Bronchial epithelial cell (primary cell): ENCODE measurements around the gene PCDHB6. TPM values are rescaled to one million over a fixed set of nuclear protein-coding genes. Genes with fewer than 3 reads are reported as not detected.
"Not testable (repeated sequence)": the region's sequence is repeated elsewhere in the genome, so short reads cannot be mapped to it uniquely, and the experiment has no call there.

Source experiments
- DNase-seq: peaks from one replicate; pipeline ENCODE4 v3.0.0-alpha.2; 2010; ENCODE audit warnings: low read depth
- FAIRE-seq: peaks from 2 replicates; lab custom pipeline; 2011; peaks lifted over from hg19 to GRCh38; lab: Jason Lieb, UNC
- H3K27me3 ChIP-seq: 2 replicates; pipeline ENCODE4 v1.5.1; 2011; ENCODE audit warnings: low read length; ENCODE audit not compliant: control insufficient read depth, insufficient read depth
- H3K36me3 ChIP-seq: 2 replicates; pipeline ENCODE4 v1.5.1; 2011; ENCODE audit warnings: low read length; ENCODE audit not compliant: control insufficient read depth, insufficient read depth
- H3K4me3 ChIP-seq: 2 replicates; pipeline ENCODE4 v1.5.1; 2011; ENCODE audit warnings: mild to moderate bottlenecking, low read depth, low read length, control low read depth
- total RNA-seq: library from RNA; depleted of rRNA; stranded (reverse); fragments of >200 nt; gene quantifications from 2 replicates; pipeline ENCODE4 v1.2.1, GENCODE V29; 2014
- TF ChIP-seq, protein P1 (sequence below): IDR thresholded peaks from 2 replicates; pipeline ENCODE4 v1.5.1; 2011; ENCODE audit warnings: mild to moderate bottlenecking, moderate library complexity, low read length, control low read depth, inconsistent platforms; ENCODE audit not compliant: insufficient read depth, severe bottlenecking

PCDHB6 gene
- total RNA-seq, 1 donor from 2014 or later, result not detected

DNA sequence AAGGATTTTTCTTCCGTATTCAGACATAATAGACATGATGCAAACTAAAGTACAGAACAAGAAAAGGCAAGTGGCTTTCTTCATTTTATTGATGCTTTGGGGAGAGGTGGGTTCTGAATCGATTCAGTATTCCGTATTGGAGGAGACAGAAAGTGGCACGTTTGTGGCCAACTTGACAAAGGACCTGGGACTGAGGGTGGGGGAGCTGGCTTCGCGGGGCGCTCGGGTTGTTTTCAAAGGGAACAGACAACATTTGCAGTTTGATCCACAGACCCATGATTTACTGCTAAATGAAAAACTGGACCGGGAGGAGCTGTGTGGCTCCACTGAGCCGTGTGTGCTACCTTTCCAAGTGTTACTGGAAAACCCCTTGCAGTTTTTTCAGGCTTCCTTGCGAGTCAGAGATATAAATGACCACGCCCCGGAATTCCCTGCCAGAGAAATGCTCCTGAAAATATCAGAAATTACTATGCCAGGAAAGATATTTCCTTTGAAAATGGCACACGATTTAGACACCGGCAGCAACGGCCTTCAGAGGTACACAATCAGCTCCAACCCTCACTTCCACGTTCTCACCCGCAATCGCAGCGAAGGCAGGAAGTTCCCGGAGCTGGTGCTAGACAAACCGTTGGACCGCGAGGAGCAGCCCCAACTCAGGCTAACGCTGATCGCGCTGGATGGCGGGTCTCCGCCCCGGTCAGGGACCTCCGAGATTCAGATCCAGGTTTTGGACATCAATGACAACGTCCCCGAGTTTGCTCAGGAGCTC is 551 bp downstream of the PCDHB6 start:
- Histone ChIP-seq H3K36me3 (no peaks in the 10 kb centered on the region), H3K27me3 (no peaks in the 10 kb centered on the region), H3K4me3 (no peak overlapping the region)
- FAIRE-seq (no peak), DNase-seq (no peak)
- TF ChIP-seq, protein P1, sequence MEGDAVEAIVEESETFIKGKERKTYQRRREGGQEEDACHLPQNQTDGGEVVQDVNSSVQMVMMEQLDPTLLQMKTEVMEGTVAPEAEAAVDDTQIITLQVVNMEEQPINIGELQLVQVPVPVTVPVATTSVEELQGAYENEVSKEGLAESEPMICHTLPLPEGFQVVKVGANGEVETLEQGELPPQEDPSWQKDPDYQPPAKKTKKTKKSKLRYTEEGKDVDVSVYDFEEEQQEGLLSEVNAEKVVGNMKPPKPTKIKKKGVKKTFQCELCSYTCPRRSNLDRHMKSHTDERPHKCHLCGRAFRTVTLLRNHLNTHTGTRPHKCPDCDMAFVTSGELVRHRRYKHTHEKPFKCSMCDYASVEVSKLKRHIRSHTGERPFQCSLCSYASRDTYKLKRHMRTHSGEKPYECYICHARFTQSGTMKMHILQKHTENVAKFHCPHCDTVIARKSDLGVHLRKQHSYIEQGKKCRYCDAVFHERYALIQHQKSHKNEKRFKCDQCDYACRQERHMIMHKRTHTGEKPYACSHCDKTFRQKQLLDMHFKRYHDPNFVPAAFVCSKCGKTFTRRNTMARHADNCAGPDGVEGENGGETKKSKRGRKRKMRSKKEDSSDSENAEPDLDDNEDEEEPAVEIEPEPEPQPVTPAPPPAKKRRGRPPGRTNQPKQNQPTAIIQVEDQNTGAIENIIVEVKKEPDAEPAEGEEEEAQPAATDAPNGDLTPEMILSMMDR, result no peak

DNA sequence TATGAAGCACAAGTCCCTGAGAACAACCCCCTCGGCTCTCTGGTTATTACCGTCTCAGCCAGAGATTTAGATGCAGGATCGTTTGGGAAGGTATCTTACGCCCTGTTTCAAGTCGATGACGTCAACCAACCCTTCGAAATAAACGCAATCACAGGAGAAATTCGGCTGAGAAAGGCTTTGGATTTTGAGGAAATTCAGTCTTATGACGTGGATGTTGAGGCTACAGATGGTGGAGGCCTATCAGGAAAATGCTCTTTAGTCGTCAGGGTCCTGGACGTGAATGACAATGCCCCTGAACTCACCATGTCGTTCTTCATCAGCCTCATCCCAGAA is 1.1 kb downstream of the PCDHB6 start:
- TF ChIP-seq, protein P1, result no peak
- Histone ChIP-seq H3K36me3 (no peaks in the 10 kb centered on the region), H3K27me3 (no peaks in the 10 kb centered on the region), H3K4me3 (no peak overlapping the region)
- no peak for FAIRE-seq
- no peak for DNase-seq

DNA sequence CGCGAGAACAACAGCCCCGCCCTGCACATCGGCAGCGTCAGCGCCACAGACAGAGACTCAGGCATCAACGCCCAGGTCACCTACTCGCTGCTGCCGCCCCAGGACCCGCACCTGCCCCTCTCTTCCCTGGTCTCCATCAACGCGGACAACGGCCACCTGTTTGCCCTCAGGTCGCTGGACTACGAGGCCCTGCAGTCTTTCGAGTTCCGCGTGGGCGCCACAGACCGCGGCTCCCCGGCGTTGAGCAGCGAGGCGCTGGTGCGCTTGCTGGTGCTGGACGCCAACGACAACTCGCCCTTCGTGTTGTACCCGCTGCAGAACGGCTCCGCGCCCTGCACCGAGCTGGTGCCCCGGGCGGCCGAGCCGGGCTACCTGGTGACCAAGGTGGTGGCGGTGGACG is 1.8 kb downstream of the PCDHB6 start:
- H3K36me3 ChIP-seq, H3K27me3 ChIP-seq, DNase-seq, FAIRE-seq, H3K4me3 ChIP-seq: not testable (repeated sequence)

DNA sequence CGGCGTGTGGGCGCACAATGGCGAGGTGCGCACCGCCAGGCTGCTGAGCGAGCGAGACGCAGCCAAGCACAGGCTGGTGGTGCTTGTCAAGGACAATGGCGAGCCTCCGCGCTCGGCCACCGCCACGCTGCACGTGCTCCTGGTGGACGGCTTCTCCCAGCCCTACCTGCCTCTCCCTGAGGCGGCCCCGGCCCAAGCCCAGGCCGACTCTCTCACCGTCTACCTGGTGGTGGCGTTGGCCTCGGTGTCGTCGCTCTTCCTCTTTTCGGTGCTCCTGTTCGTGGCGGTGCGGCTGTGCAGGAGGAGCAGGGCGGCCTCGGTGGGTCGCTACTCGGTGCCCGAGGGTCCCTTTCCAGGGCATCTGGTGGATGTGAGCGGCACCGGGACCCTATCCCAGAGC is 2.2 kb downstream of the PCDHB6 start:
- DNase-seq, H3K36me3 ChIP-seq, H3K4me3 ChIP-seq, FAIRE-seq, H3K27me3 ChIP-seq: not testable (repeated sequence)

DNA sequence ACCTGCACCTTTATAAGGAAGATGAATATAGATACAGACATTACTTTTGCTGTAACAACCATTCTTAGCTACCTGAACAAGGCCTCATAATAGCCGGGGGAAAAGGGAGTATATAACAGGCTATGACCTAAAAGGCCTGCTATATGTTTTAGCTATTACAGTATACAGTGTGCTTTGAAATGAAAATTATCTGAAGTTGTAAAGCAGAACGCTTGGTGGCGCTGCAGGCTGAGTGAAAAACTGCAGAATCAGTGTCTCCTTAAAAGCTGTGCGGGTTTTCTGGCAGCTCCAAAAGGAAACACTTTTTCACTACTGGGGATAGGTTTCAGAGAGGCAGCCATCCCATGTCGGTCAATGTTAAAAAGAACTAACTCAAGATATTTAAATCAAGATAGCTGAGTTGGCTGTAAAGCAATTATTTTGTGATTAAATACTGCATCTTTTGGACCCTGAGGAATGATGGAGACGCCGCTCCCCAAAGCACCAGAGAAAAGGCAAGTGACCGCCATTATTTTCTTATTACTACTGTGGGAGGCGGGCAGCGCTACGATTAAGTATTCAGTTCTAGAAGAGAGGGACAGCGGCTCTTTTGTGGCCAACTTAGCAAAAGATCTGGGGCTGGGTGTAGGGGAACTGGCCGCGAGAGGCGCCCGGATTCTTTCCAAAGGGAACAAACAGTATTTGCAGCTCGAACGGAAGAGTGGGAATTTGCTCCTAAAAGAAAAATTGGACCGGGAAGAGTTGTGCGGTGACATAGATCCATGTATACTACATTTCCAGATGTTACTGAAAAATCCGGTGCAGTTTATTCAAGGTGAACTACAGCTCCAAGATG is 5.9 kb downstream of the PCDHB6 start:
- FAIRE-seq (no peak), DNase-seq (no peak)
- Histone ChIP-seq H3K36me3 (no peaks in the 10 kb centered on the region), H3K27me3 (no peaks in the 10 kb centered on the region), H3K4me3 (no peak overlapping the region)
- TF ChIP-seq, protein P1, result no peak

DNA sequence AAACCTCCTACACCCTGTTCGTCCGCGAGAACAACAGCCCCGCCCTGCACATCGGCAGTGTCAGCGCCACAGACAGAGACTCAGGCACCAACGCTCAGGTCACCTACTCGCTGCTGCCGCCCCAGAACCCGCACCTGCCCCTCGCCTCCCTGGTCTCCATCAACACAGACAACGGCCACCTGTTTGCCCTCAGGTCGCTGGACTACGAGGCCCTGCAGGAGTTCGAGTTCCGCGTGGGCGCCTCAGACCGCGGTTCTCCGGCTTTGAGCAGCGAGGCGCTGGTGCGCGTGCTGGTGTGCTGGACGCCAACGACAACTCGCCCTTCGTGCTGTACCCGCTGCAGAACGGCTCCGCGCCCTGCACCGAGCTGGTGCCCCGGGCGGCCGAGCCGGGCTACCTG is 7.5 kb downstream of the PCDHB6 start:
- not testable (repeated sequence) for DNase-seq, H3K27me3 ChIP-seq, H3K4me3 ChIP-seq, FAIRE-seq, H3K36me3 ChIP-seq

DNA sequence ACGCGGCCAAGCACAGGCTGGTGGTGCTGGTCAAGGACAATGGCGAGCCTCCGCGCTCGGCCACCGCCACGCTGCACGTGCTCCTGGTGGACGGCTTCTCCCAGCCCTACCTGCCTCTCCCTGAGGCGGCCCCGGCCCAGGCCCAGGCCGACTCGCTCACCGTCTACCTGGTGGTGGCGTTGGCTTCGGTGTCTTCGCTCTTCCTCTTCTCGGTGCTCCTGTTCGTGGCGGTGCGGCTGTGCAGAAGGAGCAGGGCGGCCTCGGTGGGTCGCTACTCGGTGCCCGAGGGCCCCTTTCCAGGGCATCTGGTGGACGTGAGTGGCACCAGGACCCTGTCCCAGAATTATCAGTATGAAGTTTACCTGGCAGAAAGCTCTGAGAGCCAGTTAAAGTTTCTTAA is 8.0 kb downstream of the PCDHB6 start:
- DNase-seq, H3K4me3 ChIP-seq, H3K36me3 ChIP-seq, H3K27me3 ChIP-seq, FAIRE-seq: not testable (repeated sequence)
